NOMO-1 (cell line): ENCODE results near the gene CCL19.
"Not testable (repeated sequence)": the region's sequence is repeated elsewhere in the genome, so short reads cannot be mapped to it uniquely, and the experiment has no call there.

Experiments
- DNase-seq, 2 experiments: peaks; one replicate each; lab custom pipeline; 2025; ENCODE audit not compliant: unreplicated experiment in 2 of 2; lab: John Stamatoyannopoulos, UW

Gene CCL19

GRCh38 chr9:34690983-34691935 lies at the start of gene CCL19:
Gene CCL19 (minus strand): TSS chr9:34691276. CDS start chr9:34691139, 137 bp downstream.
- DNase-seq, result peak; percentile 14 to 19

- DNase-seq, result not testable (repeated sequence)
Measured at GRCh38 chr9:34740176-34740575, 49.1 kb upstream of the CCL19 start.

- DNase-seq, result no peak
Measured at GRCh38 chr9:34737677-34738260, 46.7 kb upstream of the CCL19 start.

- DNase-seq, result no peak
Measured at GRCh38 chr9:34734720-34735119, 43.6 kb upstream of the CCL19 start.

GRCh38 chr9:34732886-34733285 lies 41.8 kb upstream of the CCL19 start:
- no peak for DNase-seq

- no peak for DNase-seq
Measured at GRCh38 chr9:34732478-34732877, 41.4 kb upstream of the CCL19 start.

GRCh38 chr9:34723141-34723540 lies 32.1 kb upstream of the CCL19 start:
- DNase-seq, result no peak

GRCh38 chr9:34719769-34720025 lies 28.6 kb upstream of the CCL19 start:
- not testable (repeated sequence) for DNase-seq

GRCh38 chr9:34719021-34719768 lies 28.1 kb upstream of the CCL19 start:
- DNase-seq, result no peak

GRCh38 chr9:34717996-34718614 lies 27.0 kb upstream of the CCL19 start:
- DNase-seq, result no peak

- no peak for DNase-seq
Measured at GRCh38 chr9:34716711-34717110, 25.6 kb upstream of the CCL19 start.

GRCh38 chr9:34715639-34716215 lies 24.7 kb upstream of the CCL19 start:
- DNase-seq, result no peak

GRCh38 chr9:34714007-34714406 lies 22.9 kb upstream of the CCL19 start:
- DNase-seq, result no peak

GRCh38 chr9:34712140-34712539 lies 21.1 kb upstream of the CCL19 start:
- no peak for DNase-seq

- DNase-seq, result no peak
Measured at GRCh38 chr9:34710023-34710422, 18.9 kb upstream of the CCL19 start, which contains the start of gene CCL21. Gene CCL21 (minus strand): TSS chr9:34710136. CDS start chr9:34710066, 70 bp downstream.

- no peak for DNase-seq
Measured at GRCh38 chr9:34709196-34709978, 18.3 kb upstream of the CCL19 start.

GRCh38 chr9:34707130-34707529 lies 16.1 kb upstream of the CCL19 start:
- DNase-seq, result no peak

GRCh38 chr9:34701769-34702736 lies 11.0 kb upstream of the CCL19 start:
- DNase-seq, result peak; percentile 47 to 82
